Activated naive CD4-positive, alpha-beta T cell treated with anti-CD3 and anti-CD28 coated beads, Interleukin-2, amount 50 U/mL, for 16 hours (primary cell): ENCODE data around the gene GRK2.
A peak's percentile ranks its signal among the peaks of the same experiment; 100 is the strongest.

Experiments used
- DNase-seq: peaks from one replicate; pipeline ENCODE4 v3.0.0-alpha.2; 2020

Gene GRK2

DNA sequence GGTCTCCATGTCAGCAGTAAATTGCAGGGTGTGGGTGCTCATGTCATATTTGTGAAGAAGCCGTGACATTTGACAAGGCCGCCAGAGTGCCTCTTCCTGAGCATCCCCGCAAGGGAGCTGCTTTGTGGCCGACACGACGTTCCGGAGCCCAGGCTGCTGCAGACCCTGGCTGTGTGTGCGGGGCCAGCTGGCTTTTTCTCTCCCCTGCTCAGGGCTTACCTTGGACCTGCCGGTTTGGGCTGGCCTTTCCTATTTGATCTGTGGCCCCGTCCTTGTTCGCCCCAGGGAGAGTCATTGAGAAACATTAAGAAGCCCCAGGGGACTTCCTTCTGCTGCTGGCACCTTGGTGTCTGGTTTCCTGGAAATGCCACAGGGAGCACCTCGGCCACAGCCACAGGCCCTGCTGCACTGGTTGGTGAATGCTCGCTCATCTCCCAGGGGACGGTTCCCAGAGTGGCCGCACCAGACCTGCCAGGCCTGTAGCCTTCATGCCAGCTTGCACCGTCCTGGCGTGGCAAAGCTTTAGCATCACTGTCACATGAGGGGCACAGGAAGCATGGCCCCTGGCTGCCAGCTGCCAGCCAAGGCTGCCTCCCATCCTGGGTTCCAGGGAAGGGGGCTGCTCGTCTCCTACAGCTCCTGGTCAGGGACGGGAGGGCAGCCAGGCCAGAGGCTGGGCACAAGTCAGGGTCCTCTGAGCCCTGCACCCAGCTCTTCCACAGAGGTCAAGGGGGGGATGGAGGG is 5.4 kb downstream of the GRK2 start:
- DNase-seq, result peak; percentile 38

DNA sequence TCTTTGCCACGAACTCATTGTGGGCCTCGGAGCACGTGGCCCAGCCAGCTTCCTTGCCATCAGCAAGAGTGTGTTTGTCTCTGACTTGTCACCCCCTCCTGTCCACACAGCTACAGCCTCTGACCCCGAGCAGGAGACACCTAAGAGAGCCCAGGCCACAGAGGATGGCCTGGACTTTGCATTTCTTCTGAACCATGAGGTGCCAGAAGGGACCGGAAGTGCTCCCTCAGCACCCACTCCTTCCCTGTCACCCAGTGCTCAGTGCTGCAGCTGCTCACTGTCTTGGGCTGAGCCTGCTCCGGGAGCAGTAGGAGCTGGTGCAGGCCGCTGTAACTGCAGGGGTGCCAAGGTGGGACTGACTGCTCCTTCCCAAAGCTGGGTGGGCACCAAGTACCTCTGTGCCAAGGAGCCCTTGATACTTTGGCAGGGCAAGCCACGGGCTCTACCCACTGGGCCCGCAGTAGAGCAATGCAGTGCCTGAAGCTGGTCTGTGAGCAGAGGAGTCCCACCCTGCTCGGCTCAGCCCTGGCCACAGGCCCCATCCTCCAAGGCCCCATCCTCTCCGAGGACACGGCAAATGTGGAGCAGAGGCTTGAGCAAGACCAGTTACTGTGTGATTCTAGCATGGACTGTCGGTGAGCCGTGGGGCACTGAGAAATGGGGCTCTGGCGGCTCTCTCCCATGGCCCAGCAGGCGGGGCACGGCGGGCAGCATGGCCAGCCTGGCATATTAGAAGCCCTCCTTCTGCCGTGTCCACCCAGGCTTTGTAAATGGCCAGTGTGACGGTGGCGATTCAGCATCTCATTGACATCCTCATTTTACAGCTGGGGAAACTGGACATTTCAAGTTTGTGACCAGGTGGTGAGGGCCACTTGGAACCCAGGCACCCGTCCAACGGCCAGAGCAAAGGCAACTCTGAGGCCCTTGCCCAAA is 6.3 kb downstream of the GRK2 start:
- peak; percentile 51 for DNase-seq

DNA sequence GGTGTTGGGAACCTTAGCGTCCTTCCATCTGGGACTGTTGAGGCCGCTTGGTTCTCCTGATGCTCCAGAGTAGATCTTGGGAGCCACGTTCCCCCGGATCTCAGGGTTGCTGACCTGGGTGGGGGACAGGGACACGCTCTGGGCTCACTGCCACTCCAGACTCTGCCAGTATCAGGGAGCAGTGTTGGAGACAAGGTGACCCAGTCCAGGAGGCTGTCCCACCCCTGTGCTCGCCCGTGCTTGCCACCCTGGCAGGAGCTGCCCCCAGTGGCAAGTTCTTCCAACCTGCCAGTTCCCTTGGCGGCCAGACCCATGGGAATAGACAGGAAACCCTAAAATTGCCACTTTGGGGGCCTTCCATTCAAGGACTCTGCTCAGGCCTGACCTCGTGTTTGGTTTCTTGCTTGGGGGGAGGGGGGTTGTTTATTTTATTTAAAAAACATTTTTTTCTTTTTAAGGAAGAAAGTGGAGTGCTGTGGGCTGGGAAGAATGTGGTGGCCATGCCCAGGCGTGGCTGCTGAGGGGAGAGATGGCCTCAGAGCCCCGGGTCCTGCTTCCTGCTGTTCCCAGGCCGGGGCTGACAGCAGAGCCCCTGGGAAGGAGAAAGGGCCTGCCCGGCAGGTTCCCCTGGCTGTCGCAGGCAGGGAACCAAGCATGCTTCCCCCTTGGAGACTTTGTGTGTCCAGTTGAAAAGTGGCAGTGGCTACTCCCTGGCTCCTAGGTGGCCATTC is 7.2 kb downstream of the GRK2 start:
- DNase-seq, result peak; percentile 11

DNA sequence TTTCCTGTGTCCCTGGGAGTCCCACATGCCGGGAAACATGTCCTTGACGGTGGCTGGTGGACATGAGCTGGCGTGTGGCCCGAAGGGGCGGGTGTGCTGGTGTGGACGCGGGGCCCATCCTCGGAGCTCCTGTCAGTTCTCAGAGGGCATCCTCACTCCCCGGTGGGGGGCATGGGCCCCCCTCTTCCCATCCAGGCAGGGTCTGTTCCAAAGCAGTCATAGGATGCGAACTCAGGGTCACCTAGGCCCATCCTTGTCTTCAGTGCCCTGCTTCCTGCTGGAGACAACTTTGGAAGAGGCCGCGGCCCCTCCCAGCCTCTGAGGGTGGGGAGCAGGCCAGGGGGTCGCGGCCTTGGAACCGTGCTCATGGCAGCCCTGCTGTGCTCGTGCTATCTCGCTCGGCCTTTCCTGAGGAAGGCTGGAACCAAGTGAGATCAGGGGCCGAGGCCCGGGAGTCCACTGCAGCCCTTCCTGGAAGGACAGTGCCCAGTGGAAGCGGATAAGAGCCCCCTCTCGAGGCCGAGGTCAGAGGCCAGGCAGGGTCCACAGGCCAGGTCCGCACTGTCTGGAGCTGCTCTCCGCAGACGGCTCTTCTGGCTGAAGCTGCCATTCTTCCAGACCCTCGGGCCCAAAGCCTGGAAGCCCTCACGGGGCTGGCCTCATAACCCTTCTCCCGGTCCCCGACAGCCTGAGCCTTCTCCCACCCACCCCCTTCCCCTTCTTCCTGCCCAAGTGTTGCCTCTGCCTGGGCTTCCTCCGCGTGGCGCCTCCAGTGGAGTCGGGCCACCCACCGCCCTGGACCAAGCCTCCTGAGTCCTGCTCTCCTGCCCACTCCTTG is 8.7 kb downstream of the GRK2 start:
- peak; percentile 12 for DNase-seq

DNA sequence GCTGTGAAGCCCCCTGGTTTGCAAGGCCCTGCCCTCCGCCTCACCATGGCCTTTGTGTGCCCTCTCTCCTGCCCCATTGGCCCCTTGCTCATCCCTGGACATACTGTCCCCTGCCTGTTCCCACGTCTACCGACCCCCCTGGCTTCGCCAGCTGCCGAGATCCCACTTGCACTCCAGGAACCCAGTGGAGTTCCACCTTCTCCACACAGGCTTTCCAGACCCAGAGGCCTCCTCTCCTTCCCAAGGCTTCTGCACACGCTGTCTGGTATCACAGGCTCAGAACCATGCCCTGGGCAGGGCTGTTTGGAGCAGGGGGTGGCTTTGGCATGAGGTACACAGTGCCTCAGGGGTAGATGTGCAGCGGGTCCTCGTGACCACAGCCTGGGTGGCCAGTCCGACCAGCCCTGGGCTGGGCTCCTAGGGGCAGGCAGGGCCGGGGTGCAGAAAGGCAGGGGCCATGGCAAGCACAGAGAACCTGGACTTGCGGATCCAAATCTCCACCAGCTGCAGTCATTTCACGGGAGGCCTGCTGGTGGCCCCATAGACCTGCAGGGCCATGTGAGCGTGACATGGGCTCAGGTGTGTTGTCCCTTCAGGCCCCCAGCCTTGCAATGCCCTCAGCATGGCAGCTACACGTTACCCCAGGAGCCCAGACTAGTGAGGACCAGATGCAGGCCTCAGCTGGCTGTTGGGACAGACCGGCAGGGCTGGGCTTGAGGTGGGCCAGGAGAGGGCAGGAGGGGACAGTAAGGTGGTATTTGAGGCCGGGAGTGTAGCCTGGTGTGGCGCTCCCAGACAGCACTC is 9.5 kb downstream of the GRK2 start:
- peak; percentile 36 for DNase-seq

DNA sequence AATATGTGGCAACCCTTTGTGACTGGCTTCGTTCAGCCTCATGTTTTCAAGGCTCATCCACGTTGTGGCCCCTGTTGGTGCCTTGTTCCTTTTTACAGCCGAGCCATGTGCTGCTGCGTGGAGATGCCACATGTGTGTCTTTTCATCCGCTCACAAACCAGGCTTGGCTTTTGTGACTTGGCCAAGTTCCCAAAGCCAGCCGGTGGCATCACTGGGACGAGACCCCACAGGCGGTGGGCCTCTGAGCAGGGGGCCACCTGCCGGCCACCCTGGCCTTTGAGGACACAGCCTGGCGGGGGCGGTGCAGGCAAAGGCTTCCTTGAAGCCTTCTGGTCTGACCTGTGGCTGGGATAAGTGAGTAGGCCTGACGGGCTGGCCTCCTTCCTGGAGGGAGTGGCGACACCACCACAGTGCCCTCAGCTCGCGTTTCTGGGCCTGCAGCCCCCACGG is 10.5 kb downstream of the GRK2 start:
- DNase-seq, result peak; percentile 44

DNA sequence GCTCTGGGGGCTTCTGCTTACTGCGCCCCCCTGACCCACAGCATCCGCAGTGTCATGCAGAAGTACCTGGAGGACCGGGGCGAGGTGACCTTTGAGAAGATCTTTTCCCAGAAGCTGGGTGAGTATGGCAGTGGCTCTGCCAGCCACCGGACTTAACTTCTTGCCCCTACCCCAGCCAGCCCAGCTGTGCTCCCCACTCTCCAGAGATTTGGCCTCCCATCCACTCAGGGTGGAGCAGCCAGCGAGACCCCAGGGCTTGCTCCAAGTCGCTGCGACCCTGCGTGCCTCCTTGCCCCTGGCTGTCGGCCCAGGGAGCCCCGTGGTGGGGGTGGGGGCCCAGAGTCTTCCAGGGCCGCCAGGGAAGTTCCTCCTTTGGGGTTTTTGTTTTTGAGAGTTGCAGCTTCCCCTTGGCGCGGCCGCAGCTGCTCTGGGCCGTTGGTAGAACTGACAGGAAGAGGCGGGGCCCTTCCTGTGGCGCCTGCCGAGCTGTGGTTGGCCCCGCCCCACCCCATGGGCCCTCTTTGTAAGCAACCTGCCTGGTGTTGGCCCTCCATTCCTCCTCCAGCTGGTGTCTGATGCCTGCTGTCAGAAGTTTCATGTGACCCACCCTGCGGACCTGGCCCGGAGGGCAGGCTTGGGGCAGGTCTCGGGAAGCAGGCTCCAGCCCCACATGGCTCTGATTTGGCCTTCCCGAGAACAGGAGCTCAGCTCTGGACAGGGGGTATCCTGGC is 11.1 kb downstream of the GRK2 start:
- peak; percentile 89 for DNase-seq

DNA sequence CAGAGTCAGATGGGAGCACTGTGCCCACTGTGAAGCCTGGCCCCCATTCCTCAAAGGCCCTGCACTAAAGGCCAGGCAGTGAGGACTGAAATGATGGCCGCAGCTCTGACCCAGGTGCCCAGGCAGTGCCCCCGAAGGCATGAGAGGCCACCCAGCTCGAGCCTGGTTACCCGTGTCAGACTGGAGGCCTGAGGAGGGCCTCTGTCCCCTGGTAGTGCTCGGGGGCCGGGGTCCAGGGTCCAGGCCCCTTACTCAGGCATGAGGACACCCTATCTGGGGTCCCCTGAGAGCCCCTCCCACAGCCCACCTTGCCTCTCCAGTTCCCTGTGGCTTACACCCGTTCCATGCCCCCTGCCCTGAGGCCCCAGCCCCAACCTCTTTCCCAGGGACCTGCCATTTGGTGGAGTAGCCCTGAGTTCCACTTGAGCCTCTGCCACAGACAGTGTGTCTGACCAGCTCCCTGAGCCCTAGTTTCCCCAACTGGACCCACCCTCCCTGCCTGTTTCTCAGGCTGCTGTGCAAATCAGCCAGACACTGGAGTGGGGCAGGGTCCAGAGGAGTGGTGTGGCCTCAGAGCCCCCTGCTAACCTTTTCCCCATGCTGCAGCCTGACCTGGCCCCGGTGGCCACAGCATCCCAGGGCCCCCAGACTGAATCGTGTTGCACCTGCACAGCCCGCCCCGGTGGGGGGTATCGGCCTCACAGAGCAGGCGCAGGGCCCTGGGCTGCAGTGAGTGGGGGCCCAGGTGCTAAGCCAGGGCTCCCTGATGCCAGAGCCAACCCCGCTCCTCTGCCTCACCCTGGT is 12.1 kb downstream of the GRK2 start:
- no peak for DNase-seq

DNA sequence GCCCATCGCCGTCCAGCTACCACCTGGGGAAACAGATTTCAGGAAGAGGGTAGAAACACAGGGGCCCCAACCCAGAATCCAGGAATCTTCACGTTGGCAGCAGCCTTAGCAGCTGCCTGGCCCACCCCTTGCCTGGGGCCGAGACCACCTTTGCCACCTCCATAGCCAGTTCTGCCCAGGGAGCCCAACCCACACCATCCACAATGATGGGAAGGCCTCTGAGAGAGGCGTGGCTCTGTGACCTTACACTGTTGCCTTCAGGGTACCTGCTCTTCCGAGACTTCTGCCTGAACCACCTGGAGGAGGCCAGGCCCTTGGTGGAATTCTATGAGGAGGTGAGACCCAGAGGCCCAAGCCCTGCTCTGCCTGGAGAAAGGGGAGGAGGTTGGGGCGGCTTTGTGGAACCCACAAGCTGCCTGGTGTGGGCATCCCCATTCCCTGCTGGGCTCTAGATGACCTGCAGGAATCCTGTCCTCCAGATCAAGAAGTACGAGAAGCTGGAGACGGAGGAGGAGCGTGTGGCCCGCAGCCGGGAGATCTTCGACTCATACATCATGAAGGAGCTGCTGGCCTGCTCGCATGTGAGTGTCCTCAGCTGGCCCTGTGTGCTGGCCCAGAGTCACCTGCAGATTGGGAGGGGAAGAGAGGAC is 12.8 kb downstream of the GRK2 start:
- DNase-seq, result no peak

DNA sequence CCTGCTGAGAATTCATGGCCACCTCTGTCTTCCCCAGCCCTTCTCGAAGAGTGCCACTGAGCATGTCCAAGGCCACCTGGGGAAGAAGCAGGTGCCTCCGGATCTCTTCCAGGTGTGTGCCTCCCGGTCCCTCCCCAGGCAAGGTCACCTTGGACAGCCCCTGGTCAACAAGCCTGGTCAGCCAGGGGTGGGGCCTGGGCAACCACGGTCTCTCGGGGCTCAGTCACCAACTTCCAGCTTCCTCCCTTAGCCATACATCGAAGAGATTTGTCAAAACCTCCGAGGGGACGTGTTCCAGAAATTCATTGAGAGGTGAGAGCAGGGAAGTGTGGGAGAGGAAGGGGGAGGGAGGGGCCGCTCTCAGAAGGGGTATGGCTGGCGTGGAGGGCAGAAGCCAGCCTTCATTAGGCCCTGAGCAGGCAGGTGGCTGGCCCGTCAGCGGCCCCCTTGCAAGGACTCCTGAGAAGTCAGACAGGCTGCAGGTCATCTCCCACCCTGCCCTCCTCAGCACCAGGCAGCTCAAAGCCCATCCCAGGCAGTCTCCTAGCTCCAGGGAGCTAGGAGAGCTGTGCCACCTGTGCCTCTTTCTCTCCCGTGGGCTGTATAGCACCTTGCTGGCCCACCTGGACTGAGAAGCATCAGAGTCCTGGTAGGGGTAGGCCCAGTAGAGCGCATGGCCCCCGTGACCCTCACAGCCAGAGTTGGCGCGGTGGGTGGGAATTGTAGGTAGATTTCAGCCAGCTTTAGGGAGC is 13.5 kb downstream of the GRK2 start:
- DNase-seq, result no peak

DNA sequence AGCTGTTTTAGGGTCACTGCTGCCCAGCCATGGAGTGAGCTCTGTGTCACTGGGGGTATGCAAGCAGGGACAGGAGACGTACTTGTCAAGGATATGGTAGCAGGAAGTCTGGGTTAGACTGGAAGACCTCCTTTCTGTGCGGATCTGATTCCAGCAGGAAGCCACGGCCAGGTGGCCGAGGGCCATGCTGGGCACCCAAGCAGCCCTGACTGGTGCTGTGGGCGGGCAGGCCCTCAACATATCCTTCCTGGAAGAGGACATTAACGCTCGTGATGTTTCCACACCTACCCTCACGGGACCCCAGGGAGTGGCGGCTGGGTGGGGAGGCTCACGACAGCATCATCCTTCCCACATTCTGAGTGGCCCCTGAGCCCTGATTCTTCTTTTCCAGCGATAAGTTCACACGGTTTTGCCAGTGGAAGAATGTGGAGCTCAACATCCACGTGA is 14.1 kb downstream of the GRK2 start:
- no peak for DNase-seq

DNA sequence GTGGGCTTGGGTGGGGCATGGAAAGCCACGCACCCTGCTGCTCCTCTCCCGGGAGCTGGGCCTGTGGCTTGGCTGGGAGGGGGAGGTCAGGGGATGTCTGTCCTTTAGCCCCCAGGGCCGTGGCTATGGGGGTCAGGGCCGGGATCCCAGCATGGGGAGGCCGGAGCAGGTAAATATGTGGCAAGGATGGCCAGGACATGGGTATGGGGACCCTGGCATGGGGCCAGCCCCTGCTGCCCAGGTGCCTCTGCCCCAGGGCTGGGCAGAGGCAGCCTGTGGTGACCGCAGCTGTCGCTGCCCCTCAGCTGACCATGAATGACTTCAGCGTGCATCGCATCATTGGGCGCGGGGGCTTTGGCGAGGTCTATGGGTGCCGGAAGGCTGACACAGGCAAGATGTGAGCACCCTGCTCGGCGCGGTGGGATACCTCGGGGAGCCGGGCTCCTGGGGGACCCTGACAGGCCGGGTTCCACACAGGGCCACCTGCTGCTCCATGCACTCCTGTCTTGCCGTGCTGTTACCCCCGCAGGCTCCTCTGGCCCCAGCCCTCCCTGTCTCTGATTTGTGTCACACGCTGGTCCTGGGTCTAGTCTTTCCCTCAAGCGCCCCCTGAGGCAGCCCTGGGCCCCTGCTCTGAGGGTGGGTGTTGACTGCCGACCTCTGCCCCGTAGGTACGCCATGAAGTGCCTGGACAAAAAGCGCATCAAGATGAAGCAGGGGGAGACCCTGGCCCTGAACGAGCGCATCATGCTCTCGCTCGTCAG is 14.7 kb downstream of the GRK2 start:
- DNase-seq, result no peak

DNA sequence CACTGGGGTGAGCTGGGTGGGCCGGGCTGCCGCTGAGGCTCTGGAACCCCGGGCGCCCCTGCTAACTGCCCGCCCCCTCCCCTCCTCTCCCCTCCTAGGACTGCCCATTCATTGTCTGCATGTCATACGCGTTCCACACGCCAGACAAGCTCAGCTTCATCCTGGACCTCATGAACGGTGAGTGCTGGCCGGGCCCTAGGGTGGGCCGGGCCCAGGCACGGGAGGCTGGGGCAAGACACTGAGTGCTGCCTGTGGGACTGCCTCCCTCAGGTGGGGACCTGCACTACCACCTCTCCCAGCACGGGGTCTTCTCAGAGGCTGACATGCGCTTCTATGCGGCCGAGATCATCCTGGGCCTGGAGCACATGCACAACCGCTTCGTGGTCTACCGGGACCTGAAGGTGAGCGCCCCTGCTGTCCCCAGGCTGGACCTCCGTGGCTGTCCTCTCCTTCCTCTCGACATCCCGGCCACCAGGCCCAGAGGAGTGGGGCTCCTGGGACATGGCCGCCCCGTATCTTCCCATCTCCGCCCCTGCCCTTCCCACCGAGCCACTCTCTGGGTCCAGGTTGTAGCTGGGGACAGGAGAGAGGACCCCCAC is 15.4 kb downstream of the GRK2 start:
- DNase-seq, result no peak

DNA sequence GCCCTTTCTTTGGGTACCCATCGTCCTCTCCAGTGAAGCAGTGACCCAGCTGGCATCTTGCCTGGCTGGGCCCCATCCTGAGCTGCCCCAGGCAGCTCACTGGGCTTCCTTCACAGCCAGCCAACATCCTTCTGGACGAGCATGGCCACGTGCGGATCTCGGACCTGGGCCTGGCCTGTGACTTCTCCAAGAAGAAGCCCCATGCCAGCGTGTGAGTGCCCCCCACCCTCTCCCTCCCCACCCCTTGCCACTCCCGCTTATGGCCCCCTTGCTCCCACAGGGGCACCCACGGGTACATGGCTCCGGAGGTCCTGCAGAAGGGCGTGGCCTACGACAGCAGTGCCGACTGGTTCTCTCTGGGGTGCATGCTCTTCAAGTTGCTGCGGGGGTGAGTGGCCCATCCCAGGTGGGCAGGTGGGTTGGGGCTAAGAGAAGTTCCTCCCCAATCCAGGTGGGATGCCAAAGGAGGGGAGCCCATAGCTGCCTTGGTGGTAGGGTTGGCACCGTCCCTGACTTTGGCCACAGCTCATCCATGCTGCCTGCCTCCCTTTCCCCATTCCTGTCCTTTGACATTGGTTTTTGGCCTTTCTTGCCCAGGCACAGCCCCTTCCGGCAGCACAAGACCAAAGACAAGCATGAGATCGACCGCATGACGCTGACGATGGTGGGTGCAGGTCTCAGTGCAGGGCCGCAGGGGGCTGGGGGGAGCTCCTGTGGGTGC is 16.0 kb downstream of the GRK2 start:
- no peak for DNase-seq

DNA sequence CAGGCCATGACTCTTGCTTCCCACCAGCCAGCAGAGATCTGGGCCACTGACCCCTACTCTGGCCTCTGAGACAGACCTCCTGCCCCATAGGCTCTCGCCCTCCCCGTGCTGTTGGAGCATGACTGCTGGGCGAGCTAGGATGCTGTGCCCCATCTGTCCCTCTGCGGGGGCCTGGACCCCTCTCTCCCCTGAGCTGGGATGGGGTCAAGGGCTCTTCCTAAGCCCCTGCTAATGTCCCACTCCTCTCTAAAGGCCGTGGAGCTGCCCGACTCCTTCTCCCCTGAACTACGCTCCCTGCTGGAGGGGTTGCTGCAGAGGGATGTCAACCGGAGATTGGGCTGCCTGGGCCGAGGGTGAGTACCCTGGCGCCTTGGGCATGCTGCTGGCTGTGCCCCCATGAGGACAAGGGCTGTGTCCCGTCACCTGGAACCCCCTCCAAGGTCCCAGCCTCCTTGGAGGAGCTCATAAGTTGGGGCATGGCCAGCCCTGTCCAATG is 16.7 kb downstream of the GRK2 start:
- no peak for DNase-seq

DNA sequence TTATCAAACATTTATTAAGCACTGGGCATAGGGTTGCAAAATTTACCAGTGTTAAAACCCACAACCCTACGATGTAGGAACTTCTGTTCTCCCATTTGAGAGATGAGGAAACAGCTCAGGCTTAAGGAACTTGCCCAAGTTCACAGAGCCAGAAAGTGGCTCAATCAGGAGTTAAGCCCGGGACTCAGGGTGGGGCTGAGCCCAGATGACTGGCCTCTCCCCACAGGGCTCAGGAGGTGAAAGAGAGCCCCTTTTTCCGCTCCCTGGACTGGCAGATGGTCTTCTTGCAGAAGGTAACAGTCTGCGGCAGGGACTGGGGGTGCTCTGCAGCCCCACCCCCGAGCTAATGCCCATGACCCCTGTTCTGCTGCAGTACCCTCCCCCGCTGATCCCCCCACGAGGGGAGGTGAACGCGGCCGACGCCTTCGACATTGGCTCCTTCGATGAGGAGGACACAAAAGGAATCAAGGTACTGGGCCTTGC is 17.2 kb downstream of the GRK2 start:
- no peak for DNase-seq
